GM10248 (cell line): Measurements from ENCODE around the gene FGG.

ENCODE experiments used
- CTCF ChIA-PET: fragments of 300-600 bp; sonication (Branson Sonifier 250); formaldehyde crosslinking; extraction: SDS; loops from one replicate; lab custom pipeline; 2021; ENCODE audit warnings: antibody characterized with exemption; lab: Yijun Ruan, JAX
- POLR2A ChIA-PET: fragments of 350-650 bp; sonication (Branson Sonifier 250); formaldehyde crosslinking; extraction: SDS; loops from one replicate; lab custom pipeline; 2020; ENCODE audit warnings: antibody characterized with exemption; lab: Yijun Ruan, JAX
- DNase-seq: peaks from one replicate; pipeline ENCODE4 v3.0.0; 2012; ENCODE audit errors: extremely low spot score
- CTCF ChIP-seq: IDR thresholded peaks from 2 replicates; pipeline ENCODE4 v1.5.1; 2012; ENCODE audit warnings: mild to moderate bottlenecking, low read depth; ENCODE audit errors: extremely low read depth, missing control alignments, control extremely low read depth

Gene FGG

GRCh38 chr4:154573190-154573870 is 39.1 kb downstream of the FGG start:
- ChIA-PET POLR2A (no interaction called here), CTCF (interaction anchor here (1.2 to 2.8 kb wide), 5 partner anchors 11 to 52 kb away, joined by 3 to 15 read pairs (median 9); partner anchors contain the start of gene FGB)
- DNase-seq = no peak
- no peak for TF ChIP-seq CTCF

- TF ChIP-seq CTCF = no peak
- no peak for DNase-seq
- CTCF ChIA-PET = interaction anchor here (0.7 to 3.4 kb wide), 4 partner anchors 10 to 24 kb away, joined by 3 to 22 read pairs (median 4); partner anchors contain the start of gene PLRG1
Observed at GRCh38 chr4:154569584-154569983, 42.9 kb downstream of the FGG start.

GRCh38 chr4:154569028-154569427 is 43.4 kb downstream of the FGG start:
- no peak for DNase-seq
- POLR2A ChIA-PET = no interaction called here
- no peak for TF ChIP-seq CTCF
- CTCF ChIA-PET = interaction anchor here (0.8 to 3.4 kb wide), 4 partner anchors 10 to 55 kb away, joined by 3 to 22 read pairs (median 5); partner anchors contain the start of gene PLRG1

More at GRCh38 chr4:154569584-154569983, 42.9 kb downstream of the FGG start:
- POLR2A ChIA-PET = no interaction called here

GRCh38 chr4:154566639-154567204 is 45.7 kb downstream of the FGG start:
- no peak for TF ChIP-seq CTCF
- DNase-seq = no peak
- POLR2A ChIA-PET = no interaction called here
- CTCF ChIA-PET = interaction anchor here (1.1 to 3.4 kb wide), 5 partner anchors 8 to 72 kb away, joined by 3 to 22 read pairs (median 4); no protein-coding TSS in a partner anchor

GRCh38 chr4:154565704-154566103 is 46.8 kb downstream of the FGG start:
- no peak for TF ChIP-seq CTCF
- ChIA-PET POLR2A (no interaction called here), CTCF (interaction anchor here (1.0 to 2.0 kb wide), 8 partner anchors 8 to 73 kb away, joined by 3 to 5 read pairs (median 4); partner anchors contain the start of gene PLRG1)
- no peak for DNase-seq

GRCh38 chr4:154564311-154564710 is 48.1 kb downstream of the FGG start:
- DNase-seq = no peak
- ChIA-PET POLR2A (no interaction called here), CTCF (interaction anchor here (1.2 to 1.6 kb wide), 5 partner anchors 11 to 59 kb away, joined by 3 to 5 read pairs (median 3); partner anchors contain the start of gene PLRG1)

More at GRCh38 chr4:154564311-154564710, 48.1 kb downstream of the FGG start:
- no peak for TF ChIP-seq CTCF
